ENCODE results near the gene RADX.
"Not testable (repeated sequence)": the region's sequence is repeated elsewhere in the genome, so short reads cannot be mapped to it uniquely, and the experiment has no call there.

Gene RADX

DNA sequence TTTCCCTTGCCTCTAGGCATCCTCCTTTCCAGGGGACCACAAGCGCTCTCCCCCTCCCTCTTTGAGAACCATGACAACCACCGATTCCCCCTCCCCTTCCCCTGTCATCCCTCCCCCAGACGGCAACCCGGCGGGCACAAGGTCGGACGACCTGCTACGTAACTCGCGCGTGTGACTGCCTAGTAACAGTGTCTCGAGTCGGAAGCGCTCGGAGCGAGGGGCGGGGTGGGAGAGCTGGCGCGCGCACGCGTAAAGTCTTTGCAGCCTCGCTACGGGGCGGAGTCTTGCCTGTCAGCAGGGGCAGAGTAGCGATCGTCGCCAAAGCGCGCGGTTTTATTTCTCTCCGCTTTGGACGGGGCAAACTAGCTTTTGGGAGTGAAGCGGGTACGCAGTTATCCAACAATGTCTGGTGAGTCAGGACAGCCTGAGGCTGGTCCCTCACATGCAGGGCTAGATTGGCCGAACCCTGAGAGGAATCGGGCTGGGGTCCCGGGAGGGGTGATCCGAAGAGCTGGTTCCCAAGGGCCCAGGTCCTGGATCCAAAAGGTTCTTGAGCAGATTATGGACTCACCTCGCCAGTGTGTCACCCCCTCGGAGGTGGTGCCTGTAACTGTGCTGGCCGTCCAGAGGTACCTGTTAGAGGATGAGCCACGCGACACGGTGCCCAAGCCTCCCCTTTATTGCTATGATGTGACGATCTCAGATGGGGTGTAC is at the start of gene RADX:
Gene RADX (plus strand): TSS at position 300 of the 714 bp plus-strand sequence. CDS start 103 bp downstream, at position 403.
- DNase-seq (ENCODE audit: low spot score): peak; percentile 69

DNA sequence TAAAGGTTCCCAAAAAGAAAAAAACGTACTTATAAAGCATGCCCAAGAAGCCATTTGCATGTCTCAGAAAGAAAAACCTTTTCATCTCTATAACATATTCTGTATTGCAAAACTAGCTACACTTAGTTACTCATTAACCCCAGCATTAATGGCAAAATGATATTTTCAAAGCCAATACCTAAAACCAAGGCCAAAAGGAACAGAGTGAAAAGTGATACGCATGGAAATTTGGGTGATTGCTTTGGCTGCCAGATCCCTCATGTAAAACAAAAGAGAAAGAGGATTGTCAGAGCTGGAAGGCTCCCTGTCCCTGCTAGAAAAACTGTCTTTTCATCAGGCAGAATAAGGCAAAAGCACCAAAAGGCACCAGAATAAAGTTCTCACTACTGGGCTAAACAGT is 46.8 kb upstream of the RADX start:
- no peak for DNase-seq (ENCODE audit: low spot score)

- DNase-seq (ENCODE audit: low spot score): no peak
Measured at GRCh38 chrX:106566362-106566761, 45.4 kb upstream of the RADX start.

DNA sequence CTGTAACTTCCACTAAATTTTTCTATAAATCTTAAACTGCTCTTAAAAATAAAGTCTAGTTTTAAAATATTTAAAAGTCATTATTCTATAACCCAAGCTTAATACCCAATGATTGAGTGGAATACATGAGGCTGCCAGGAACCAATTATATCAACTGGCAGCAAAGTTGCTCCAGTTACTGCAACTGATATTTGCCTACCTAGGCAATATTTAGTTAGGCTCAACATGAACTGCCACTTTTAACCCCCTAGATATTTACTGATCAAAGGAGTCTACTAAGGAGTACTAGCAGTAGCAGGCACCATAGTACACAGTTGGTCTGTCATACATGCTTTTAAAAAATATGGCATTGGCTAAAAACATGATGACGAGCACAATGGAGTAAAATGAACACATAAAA is 29.9 kb upstream of the RADX start:
- no peak for DNase-seq (ENCODE audit: low spot score)

DNA sequence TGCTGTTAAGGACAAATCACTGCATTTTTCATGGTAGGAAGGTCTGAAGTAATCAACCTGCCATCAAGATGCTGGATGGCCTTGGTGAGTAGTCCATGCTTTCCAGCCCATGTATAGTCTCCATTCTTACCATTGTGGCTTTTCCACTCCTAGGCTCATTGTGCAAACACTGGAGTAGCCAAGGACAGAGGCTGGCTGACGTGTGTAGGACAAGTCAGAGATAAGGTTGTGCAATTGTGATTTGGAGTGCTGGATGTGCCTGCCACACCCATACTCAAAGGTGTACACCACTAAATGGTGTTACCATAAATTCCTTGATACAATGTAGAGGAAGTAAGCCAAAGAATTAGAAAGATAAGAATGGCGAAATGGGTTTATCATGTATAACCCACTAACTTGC is 26.3 kb upstream of the RADX start:
- DNase-seq (ENCODE audit: low spot score): no peak

DNA sequence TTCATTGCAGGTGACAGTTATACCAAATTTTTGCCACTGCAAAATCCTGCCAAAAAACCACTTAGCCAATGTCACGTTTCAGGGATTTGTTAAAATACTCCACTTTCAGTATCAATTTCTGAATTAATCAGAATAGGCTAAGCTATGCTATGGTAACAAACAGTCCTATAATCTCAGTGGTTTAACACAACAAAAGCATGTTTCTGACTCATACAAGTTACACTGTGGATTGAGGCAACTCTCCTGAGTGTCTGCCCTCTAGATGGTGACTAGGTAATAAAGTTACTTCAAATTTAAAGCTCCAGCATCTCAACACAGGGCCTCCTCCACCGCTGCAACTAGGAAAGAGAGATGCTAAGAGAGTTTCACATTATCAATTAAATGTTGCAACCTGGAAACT is 23.0 kb upstream of the RADX start:
- DNase-seq (ENCODE audit: low spot score): no peak

DNA sequence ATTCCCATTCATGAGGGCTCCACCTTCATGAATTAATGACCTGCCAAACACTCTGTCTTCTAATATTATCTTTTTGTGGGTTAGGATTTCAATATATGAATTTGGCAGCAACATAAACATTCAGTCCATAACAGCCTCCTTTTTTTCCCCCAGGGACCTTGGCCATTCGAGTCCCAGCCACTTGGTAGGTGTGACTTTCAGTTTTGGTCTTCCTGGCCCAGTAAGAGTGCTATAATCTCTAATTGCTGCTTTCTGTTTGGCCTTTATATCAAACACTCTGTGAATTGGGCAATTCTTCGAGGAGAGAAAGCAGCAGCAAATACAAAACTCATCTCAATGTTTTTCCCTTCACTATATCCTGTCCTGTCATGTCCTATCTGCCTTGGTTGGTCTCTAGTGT is 12.4 kb upstream of the RADX start:
- no peak for DNase-seq (ENCODE audit: low spot score)

DNA sequence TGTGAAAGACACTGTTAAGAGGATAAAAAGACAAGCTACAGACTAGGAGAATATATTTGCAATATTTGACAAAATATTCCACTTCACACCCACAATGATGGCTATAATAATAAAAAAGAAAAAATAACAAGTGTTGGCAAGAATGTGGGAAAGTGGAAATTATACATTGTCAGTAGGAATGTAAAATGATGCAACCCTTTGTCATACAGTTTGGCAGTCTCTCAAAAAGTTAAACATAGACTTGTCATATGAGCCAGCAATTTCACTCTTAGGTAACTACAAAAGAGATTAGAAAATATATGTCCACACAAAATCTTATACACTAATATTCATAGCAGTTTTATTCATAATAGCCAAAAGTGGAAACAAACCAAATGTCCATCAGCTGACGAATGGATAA is 5.2 kb upstream of the RADX start:
- no peak for DNase-seq (ENCODE audit: low spot score)

DNA sequence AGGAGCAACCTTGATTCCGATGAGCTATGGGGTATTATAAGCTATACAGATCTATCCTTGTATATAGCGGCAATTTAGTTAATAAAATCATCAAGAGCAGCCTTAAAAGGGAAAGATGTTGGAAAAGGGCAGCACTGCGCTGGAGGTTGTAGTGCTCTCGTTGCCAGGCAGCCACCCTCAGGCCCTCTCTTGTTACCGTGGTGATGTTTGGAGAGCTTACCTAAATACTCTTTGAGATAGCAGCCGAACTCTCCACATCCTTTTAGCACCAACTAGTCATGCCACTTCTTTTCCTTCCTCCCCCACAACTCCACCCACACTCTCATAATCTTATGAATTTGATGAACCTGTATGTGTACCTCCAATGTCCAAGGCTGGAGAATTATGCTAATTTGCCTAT is 3.8 kb upstream of the RADX start:
- no peak for DNase-seq (ENCODE audit: low spot score)

DNA sequence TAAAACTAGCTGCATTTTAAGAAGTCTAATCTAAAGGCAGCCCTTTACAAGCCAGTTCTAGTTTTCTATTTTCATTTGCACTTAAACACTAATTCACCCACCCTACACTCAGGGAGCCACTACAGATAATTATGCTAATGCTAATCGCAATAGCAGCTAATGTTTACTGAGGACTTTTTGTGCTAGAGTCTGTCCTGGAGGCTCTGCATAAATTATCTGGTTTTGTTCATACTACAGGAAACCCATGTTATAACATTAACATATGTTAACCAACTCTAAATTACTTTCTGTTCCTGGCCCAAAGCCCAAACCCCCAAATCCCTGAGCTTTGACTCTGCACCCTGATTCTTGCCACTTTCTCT is 480 bp upstream of the RADX start:
- no peak for DNase-seq (ENCODE audit: low spot score)

GRCh38 chrX:106612393-106612763 is 600 bp downstream of the RADX start:
- DNase-seq (ENCODE audit: low spot score): no peak

GRCh38 chrX:106613277-106613676 is 1.5 kb downstream of the RADX start:
- no peak for DNase-seq (ENCODE audit: low spot score)

DNA sequence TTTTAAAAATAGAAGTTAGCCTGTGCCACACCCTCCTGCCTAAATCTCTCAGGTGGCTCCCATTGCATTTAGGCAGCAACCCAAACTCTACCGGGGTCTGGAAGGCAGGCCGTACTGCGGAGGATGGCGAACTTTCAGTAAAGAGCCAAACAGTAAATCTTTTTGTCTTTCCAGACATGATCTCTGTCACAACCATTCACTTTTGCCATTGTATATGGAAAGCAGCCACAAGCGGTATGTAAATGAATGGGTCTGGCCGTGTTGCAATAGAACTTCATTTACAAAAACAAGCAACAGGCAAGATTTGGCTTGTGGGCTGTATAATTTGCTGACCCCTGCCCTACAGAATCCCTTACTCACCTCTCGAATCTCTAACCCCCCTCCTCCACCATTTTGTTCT is 3.3 kb downstream of the RADX start:
- DNase-seq (ENCODE audit: low spot score): no peak

DNA sequence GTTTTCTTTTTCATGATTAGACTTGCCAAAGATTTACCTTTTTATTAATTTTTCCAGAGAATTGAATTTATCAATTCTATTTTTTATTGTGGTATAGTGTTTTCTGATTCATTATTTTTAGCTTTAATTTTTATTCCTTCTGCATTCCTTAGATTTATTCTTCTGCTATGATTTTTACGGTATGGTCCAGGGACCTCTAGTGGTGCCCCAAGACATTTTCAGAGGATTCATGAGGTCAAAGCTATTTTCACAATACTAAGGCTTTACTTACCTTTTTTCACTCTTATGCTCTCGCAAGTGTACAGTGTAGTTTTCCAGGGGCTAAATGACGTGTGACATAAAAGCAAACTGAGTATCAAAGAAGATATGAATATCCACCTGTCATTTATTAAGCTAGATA is 8.0 kb downstream of the RADX start:
- peak; percentile 13 for DNase-seq (ENCODE audit: low spot score)

- DNase-seq (ENCODE audit: low spot score): no peak
Measured at GRCh38 chrX:106621836-106622235, 10.1 kb downstream of the RADX start.

- DNase-seq (ENCODE audit: low spot score): no peak
Measured at GRCh38 chrX:106626789-106627188, 15.0 kb downstream of the RADX start.

DNA sequence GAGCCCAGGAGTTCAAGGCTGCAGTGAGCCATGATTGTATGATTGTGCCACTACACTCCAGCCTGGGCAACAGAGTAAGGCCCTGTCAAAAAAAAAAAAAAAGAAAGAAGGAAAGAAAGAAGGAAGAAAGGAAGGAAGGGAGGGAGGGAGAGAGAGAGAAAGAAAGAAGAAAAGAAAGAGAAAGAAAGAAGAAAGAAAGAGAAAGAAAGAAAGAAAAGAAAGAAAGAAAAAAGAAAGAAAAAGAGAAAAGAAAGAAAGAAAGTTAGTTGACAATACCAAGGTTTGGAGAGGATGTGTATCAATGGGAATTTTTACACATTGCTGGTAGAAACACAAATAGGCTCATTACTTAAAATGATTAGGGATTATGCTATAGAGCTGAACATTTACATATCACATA is 19.8 kb downstream of the RADX start:
- DNase-seq (ENCODE audit: low spot score): no peak

GRCh38 chrX:106649523-106650428 is 38.0 kb downstream of the RADX start:
- DNase-seq (ENCODE audit: low spot score): no peak

DNA sequence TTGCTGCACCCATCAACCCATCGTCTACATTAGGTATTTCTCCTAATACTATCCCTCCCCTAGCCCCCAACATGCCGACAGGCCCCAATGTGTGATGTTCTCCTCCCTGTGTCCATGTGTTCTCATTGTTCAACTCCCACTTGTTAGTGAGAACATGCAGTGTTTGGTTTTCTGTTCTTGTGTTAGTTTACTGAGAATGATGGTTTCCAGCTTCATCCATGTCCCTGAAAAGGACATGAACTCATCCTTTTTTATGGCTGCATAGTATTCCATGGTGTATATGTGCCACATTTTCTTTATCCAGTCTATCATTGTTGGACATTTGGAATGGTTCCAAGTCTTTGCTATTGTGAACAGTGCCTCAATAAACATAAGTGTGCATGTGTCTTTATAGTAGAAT is 41.8 kb downstream of the RADX start:
- DNase-seq (ENCODE audit: low spot score): not testable (repeated sequence)

DNA sequence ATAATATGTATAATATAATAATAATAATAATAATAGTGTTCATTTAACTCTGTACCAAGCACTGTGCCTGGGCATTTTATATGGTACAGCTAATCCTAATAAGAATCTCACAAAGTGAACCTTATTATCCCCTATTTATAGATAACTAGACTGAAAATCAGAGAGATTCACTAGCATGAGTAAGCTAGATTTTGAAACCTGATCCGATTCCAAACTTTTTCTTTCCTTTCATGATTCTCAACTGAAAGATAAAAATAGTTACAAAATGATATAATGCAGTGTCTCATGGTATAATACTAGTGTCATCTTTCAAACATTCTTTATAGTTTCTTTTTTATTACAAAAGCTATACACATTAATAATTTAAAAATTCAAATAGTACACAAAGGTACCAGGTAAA is 58.9 kb downstream of the RADX start:
- DNase-seq (ENCODE audit: low spot score): no peak

- no peak for DNase-seq (ENCODE audit: low spot score)
Measured at GRCh38 chrX:106672527-106672926, 60.7 kb downstream of the RADX start.

DNA sequence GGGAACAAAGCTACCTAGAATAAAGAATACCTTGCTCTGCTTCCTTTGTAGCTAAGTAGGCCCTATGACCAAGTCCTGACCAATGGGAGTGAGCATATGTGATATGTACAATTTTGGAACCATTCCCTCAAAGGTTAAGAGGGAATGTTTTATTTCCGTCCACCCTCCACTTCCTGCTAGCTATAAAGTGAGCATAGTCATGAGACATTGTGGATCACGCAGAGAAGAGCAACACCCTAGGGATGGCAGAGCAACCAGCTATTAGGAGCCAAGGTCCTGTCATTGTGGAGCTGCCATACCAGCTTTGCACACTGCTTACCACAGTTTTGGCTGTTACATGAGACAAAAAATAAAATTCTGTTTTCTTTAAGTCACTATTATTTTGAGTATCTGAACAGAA is 68.9 kb downstream of the RADX start:
- no peak for DNase-seq (ENCODE audit: low spot score)

DNA sequence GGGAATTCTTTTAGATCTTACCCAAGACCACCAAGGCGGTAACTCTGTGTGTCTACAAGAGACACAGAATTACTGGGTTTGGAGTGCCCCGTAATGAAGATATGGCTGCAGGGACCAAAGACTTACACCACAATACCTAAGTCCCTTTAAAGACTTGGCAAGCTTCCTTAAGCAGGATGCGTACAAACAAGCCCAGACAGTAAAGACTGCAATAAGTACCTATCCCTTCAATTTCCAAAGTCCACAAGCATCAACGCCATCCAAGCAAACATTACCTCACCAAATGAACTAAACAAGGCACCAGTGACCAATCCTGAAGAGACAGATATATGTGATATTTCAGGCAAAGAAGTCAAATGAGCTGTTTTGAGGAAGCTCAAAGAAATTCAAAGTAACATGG is 72.4 kb downstream of the RADX start:
- no peak for DNase-seq (ENCODE audit: low spot score)

All from AG08395 (cell line).